Vagina (tissue), 2 donors: ENCODE results near the gene CPM. TPM values are rescaled to one million over a fixed set of nuclear protein-coding genes. Genes with fewer than 3 reads are reported as not detected.

Source experiments
- DNase-seq, 2 donors: peaks; one replicate each; pipeline ENCODE4 v3.0.0-alpha.2; 2017; ENCODE audit errors: extremely low spot score in 2 of 2
- H3K27ac ChIP-seq: fragments of 200-600 bp; sonication (generic); one replicate; pipeline ENCODE4 v1.5.1; 2019
- H3K27me3 ChIP-seq: fragments of 200-600 bp; sonication (generic); one replicate; pipeline ENCODE4 v1.5.1; 2019
- H3K36me3 ChIP-seq, 2 donors: fragments of 200-600 bp; sonication (generic); one replicate each; pipeline ENCODE4 v1.5.1; 2017 to 2019
- H3K4me1 ChIP-seq: fragments of 200-600 bp; sonication (generic); one replicate; pipeline ENCODE4 v1.5.1; 2019
- H3K4me3 ChIP-seq, 2 donors: fragments of 200-600 bp; sonication (generic); 1 replicate in 1 of 2; 2 replicates in 1 of 2; pipeline ENCODE4 v1.5.1; 2016 to 2019
- H3K9me3 ChIP-seq: fragments of 200-600 bp; sonication (generic); one replicate; pipeline ENCODE4 v1.5.1; 2019
- POLR2A ChIP-seq, 2 donors: fragments of 450-650 bp; IDR thresholded peaks; one replicate each; pipeline ENCODE4 v1.6.1; 2017; ENCODE audit warnings: antibody characterized with exemption in 2 of 2, mild to moderate bottlenecking in 2 of 2, moderate library complexity in 2 of 2
- POLR2AphosphoS5 ChIP-seq, 2 donors: sonication (generic); formaldehyde crosslinking; IDR thresholded peaks; one replicate each; pipeline ENCODE4 v1.9.0; 2017; ENCODE audit warnings: antibody characterized with exemption in 2 of 2, mild to moderate bottlenecking in 2 of 2, low read depth in 1 of 2; ENCODE audit not compliant: insufficient read depth in 1 of 2
- intact Hi-C: fragments of 100-400 bp; cut with DNase I; formaldehyde crosslinking; loops from one replicate; pipeline ENCODE4 v1.15.1; 2023
- total RNA-seq: library from RNA; depleted of rRNA; stranded (reverse); fragments of >200 nt; gene quantifications from one replicate; pipeline ENCODE4 v1.2.3, GENCODE V29; 2016
- TF ChIP-seq, protein P1 (sequence below), 3 experiments: fragments of 450-650 bp in 2 of 3; fragments of 200-600 bp in 1 of 3; sonication (generic) in 1 of 3; IDR thresholded peaks; one replicate each; pipeline ENCODE4 v1.5.1; 2017 to 2019; ENCODE audit warnings: antibody characterized with exemption in 3 of 3, mild to moderate bottlenecking in 2 of 3, moderate library complexity in 2 of 3

The CPM gene
- total RNA-seq, 1 donor from 2014 or later, result 35.4 TPM

DNA sequence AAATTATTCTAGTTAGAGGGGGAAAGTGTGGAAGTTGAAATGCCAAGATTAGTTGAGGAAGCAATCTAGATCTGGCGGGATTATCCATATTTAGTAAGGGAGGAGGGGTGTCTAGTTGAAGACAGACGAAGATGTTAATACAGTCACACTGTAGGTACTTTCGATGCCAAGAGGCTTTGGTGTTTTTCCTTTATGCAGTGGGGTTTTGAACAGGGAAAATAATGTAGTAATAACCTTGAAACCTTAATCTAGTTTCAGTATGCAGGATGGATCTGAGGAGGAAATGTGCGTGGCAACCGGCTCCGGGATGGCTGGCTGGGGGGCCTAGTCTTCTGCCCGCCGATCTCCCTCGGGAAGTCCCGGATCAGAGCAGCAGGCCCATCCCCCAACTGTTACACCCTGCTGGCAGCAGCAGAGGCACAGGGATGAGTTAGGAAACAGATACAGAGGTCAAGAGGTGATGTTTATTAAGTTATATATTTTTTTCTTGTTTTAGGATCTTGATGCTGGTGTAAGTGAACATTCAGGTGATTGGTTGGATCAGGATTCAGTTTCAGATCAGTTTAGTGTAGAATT, 97.5 kb downstream of the CPM start:
- Histone ChIP-seq H3K27me3 (no peaks in the 10 kb centered on the region), H3K36me3 (peaks cover 0 to 84% of the 10 kb centered on the region in 2 donors), H3K9me3 (no peaks in the 10 kb centered on the region), H3K4me1 (no peaks in the 10 kb centered on the region), H3K4me3 (no peak overlapping the region), H3K27ac (no peak overlapping the region)
- intact Hi-C loops, result no loop called here
- no peak for TF ChIP-seq POLR2A (IDR thresholded peaks at IDR 0.05)
- TF ChIP-seq, protein P1, sequence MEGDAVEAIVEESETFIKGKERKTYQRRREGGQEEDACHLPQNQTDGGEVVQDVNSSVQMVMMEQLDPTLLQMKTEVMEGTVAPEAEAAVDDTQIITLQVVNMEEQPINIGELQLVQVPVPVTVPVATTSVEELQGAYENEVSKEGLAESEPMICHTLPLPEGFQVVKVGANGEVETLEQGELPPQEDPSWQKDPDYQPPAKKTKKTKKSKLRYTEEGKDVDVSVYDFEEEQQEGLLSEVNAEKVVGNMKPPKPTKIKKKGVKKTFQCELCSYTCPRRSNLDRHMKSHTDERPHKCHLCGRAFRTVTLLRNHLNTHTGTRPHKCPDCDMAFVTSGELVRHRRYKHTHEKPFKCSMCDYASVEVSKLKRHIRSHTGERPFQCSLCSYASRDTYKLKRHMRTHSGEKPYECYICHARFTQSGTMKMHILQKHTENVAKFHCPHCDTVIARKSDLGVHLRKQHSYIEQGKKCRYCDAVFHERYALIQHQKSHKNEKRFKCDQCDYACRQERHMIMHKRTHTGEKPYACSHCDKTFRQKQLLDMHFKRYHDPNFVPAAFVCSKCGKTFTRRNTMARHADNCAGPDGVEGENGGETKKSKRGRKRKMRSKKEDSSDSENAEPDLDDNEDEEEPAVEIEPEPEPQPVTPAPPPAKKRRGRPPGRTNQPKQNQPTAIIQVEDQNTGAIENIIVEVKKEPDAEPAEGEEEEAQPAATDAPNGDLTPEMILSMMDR (IDR thresholded peaks at IDR 0.05), result no peak
- TF ChIP-seq POLR2AphosphoS5 (IDR thresholded peaks at IDR 0.05; ENCODE audit: insufficient read depth in 1 of 2, low read depth in 1 of 2), result no peak
- no peak for DNase-seq

DNA sequence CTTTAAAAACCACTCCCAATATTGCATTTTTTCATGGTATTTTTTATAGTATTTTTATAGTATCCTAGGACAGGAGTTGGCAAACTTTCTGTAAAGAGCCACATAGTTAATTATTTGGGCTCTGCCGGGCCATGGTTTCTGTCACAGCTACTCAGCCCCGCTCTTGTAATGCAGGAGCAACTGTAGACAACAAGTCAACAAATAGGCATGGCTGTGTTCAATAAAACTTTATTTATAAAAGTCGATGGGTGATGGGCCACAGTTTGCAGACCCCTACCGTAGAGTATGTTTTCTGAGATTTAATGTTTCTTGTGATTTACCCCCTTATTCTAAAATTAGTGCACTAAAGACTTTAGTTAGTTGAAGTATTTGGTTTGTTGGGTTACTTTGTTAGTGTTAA, 99.5 kb downstream of the CPM start:
- Histone ChIP-seq H3K4me3 (no peak overlapping the region), H3K9me3 (no peaks in the 10 kb centered on the region), H3K27me3 (no peaks in the 10 kb centered on the region), H3K36me3 (peaks cover 0 to 81% of the 10 kb centered on the region in 2 donors), H3K4me1 (no peaks in the 10 kb centered on the region), H3K27ac (no peak overlapping the region)
- DNase-seq, result no peak
- intact Hi-C loops, result no loop called here
- TF ChIP-seq POLR2AphosphoS5 (IDR thresholded peaks at IDR 0.05; ENCODE audit: insufficient read depth in 1 of 2, low read depth in 1 of 2) (no peak), POLR2A (IDR thresholded peaks at IDR 0.05) (no peak)
- TF ChIP-seq, protein P1 (IDR thresholded peaks at IDR 0.05), result no peak

DNA sequence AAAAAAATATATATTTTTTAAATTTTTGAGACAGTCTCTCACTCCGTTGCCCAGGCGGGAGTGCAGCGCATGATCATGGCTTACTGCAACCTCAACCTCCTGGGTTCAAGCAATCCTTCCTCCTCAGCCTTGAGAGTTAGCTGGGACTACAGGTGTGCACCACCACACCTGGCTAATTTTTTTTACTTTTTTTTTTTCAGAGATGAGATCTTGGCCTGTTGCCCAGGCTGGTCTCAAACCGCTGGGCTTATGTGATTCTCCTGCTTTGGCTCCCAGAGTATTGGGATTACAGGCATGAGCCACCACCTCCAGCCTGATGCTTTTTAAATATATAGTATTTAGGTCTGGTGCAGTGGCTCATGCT, 100.5 kb downstream of the CPM start:
- Histone ChIP-seq H3K27ac (no peak overlapping the region), H3K9me3 (no peaks in the 10 kb centered on the region), H3K27me3 (no peaks in the 10 kb centered on the region), H3K4me1 (no peaks in the 10 kb centered on the region), H3K36me3 (peaks cover 0 to 81% of the 10 kb centered on the region in 2 donors), H3K4me3 (no peak overlapping the region)
- no peak for DNase-seq
- no peak for TF ChIP-seq POLR2AphosphoS5 (IDR thresholded peaks at IDR 0.05; ENCODE audit: insufficient read depth in 1 of 2, low read depth in 1 of 2)
- TF ChIP-seq, protein P1 (IDR thresholded peaks at IDR 0.05), result no peak
- TF ChIP-seq POLR2A (IDR thresholded peaks at IDR 0.05), result no peak
- intact Hi-C loops, result no loop called here

DNA sequence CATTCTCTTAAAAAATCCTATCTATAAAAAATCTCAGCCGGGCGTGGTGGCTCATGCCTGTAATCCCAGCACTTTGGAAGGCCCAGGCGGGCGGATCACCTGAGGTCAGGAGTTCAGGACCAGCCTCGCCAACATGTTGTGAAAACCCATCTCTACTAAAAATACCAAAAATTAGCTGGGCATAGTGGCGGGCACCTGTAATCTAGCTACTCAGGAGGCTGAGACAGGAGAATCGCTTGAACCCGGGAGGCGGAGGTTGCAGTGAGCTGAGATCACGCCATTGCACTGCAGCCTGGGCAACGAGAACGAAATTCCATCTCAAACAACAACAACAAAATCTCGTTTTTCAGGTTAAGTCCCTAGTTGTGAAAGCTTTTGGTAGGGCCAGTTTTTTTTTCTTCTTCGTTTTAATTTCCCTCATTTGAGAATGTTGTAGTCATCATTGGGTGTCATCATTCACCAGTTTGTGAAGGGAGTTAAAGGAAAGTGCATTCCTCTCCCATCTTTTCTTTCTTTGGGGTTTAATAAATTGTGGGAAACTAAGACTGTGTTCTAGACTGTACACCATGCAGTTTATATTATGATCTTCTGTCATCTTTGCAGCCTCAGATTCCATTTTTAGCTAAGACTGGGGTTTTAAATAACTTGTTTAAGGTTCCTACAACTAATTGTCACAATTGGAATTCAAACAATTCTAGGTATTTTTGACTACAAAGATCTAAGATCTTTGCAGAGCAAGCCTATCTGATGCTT, 101.0 kb downstream of the CPM start:
- H3K4me1 ChIP-seq, result no peaks in the 10 kb centered on the region
- intact Hi-C loops, result no loop called here
- DNase-seq, result no peak
- no peaks in the 10 kb centered on the region for H3K27me3 ChIP-seq
- H3K27ac ChIP-seq, result no peak overlapping the region
- H3K9me3 ChIP-seq, result no peaks in the 10 kb centered on the region
- H3K36me3 ChIP-seq, result peaks cover 0 to 79% of the 10 kb centered on the region in 2 donors
- H3K4me3 ChIP-seq, result no peak overlapping the region
- TF ChIP-seq, protein P1 (IDR thresholded peaks at IDR 0.05), result no peak
- TF ChIP-seq POLR2AphosphoS5 (IDR thresholded peaks at IDR 0.05; ENCODE audit: insufficient read depth in 1 of 2, low read depth in 1 of 2) (no peak), POLR2A (IDR thresholded peaks at IDR 0.05) (no peak)

DNA sequence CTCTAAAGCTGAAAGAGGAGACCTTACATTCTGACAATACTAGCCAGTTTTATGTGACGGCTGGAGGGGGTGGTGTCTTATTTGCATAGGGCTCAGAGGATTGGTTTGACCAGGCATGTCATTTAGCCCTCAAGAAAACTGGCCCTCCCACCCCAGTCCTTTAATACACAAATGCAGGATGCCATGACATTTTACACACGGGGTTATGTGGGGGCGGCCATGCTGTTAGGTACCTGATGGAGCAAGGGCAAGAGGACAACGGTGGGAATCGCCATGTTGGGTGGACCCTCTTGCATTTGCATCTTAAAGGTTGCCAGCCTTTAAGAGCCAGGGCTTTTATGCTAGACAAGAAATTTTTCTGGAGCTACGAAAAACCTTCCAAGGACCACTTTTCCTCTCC, 101.7 kb downstream of the CPM start:
- Histone ChIP-seq H3K9me3 (no peaks in the 10 kb centered on the region), H3K36me3 (peaks cover 0 to 84% of the 10 kb centered on the region in 2 donors), H3K4me1 (no peaks in the 10 kb centered on the region), H3K27me3 (no peaks in the 10 kb centered on the region), H3K27ac (no peak overlapping the region), H3K4me3 (no peak overlapping the region)
- TF ChIP-seq POLR2AphosphoS5 (IDR thresholded peaks at IDR 0.05; ENCODE audit: insufficient read depth in 1 of 2, low read depth in 1 of 2) (no peak), POLR2A (IDR thresholded peaks at IDR 0.05) (no peak)
- TF ChIP-seq, protein P1 (IDR thresholded peaks at IDR 0.05), result no peak
- intact Hi-C loops, result no loop called here
- no peak for DNase-seq
